HEK293T (cell line): ENCODE measurements around the gene SIGLEC9.

Source experiments
- ARNT ChIP-seq: fragments of 450-650 bp; IDR thresholded peaks from 2 replicates; pipeline ENCODE4 v1.6.1; 2017; ENCODE audit warnings: mild to moderate bottlenecking
- BHLHE40 ChIP-seq: fragments of 450-650 bp; IDR thresholded peaks from 2 replicates; pipeline ENCODE4 v1.6.1; 2016; ENCODE audit warnings: mild to moderate bottlenecking, moderate library complexity, borderline replicate concordance
- CTBP1 ChIP-seq: fragments of 450-650 bp; IDR thresholded peaks from 2 replicates; pipeline ENCODE4 v1.6.1; 2016; ENCODE audit warnings: borderline replicate concordance
- ELF4 ChIP-seq: fragments of 450-650 bp; IDR thresholded peaks from 2 replicates; pipeline ENCODE4 v1.6.1; 2017; ENCODE audit warnings: antibody characterized with exemption
- FOXK2 ChIP-seq: fragments of 450-650 bp; IDR thresholded peaks from 2 replicates; pipeline ENCODE4 v1.6.1; 2016; ENCODE audit warnings: mild to moderate bottlenecking
- FOXM1 ChIP-seq: fragments of 450-650 bp; IDR thresholded peaks from 2 replicates; pipeline ENCODE4 v1.6.1; 2017; ENCODE audit warnings: mild to moderate bottlenecking, borderline replicate concordance
- HDGF ChIP-seq: fragments of 450-650 bp; IDR thresholded peaks from 2 replicates; pipeline ENCODE4 v1.6.1; 2017; ENCODE audit warnings: antibody characterized with exemption, borderline replicate concordance
- L3MBTL2 ChIP-seq: fragments of 450-650 bp; conservative IDR thresholded peaks from 2 replicates; pipeline ENCODE4 v1.6.1; 2016; ENCODE audit warnings: mild to moderate bottlenecking
- NFRKB ChIP-seq: fragments of 450-650 bp; IDR thresholded peaks from 2 replicates; pipeline ENCODE4 v1.6.1; 2016; ENCODE audit warnings: mild to moderate bottlenecking, moderate library complexity
- SP1 ChIP-seq: fragments of 450-650 bp; IDR thresholded peaks from 2 replicates; pipeline ENCODE4 v1.6.1; 2017
- TARDBP ChIP-seq: fragments of 450-650 bp; IDR thresholded peaks from 2 replicates; pipeline ENCODE4 v1.6.1; 2016
- TF ChIP-seq, protein P1 (sequence below): fragments of 450-650 bp; IDR thresholded peaks from 2 replicates; pipeline ENCODE4 v1.6.1; 2016

GRCh38 chr19:51098365-51099046, 26.2 kb upstream of the SIGLEC9 start:
- TF ChIP-seq FOXM1: no peak
- TF ChIP-seq ARNT: no peak
- no peak for TF ChIP-seq L3MBTL2
- no peak for TF ChIP-seq CTBP1
- TF ChIP-seq SP1: no peak
- TF ChIP-seq, protein P1, sequence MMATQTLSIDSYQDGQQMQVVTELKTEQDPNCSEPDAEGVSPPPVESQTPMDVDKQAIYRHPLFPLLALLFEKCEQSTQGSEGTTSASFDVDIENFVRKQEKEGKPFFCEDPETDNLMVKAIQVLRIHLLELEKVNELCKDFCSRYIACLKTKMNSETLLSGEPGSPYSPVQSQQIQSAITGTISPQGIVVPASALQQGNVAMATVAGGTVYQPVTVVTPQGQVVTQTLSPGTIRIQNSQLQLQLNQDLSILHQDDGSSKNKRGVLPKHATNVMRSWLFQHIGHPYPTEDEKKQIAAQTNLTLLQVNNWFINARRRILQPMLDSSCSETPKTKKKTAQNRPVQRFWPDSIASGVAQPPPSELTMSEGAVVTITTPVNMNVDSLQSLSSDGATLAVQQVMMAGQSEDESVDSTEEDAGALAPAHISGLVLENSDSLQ: no peak
- TF ChIP-seq NFRKB: no peak
- no peak for TF ChIP-seq BHLHE40
- TF ChIP-seq ELF4: no peak
- no peak for TF ChIP-seq TARDBP
- TF ChIP-seq HDGF: no peak
- TF ChIP-seq FOXK2: no peak
